ENCODE data around the gene LBX1.
A peak's percentile ranks its signal among the peaks of the same experiment; 100 is the strongest.

The LBX1 gene, protein sequence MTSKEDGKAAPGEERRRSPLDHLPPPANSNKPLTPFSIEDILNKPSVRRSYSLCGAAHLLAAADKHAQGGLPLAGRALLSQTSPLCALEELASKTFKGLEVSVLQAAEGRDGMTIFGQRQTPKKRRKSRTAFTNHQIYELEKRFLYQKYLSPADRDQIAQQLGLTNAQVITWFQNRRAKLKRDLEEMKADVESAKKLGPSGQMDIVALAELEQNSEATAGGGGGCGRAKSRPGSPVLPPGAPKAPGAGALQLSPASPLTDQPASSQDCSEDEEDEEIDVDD

DNA sequence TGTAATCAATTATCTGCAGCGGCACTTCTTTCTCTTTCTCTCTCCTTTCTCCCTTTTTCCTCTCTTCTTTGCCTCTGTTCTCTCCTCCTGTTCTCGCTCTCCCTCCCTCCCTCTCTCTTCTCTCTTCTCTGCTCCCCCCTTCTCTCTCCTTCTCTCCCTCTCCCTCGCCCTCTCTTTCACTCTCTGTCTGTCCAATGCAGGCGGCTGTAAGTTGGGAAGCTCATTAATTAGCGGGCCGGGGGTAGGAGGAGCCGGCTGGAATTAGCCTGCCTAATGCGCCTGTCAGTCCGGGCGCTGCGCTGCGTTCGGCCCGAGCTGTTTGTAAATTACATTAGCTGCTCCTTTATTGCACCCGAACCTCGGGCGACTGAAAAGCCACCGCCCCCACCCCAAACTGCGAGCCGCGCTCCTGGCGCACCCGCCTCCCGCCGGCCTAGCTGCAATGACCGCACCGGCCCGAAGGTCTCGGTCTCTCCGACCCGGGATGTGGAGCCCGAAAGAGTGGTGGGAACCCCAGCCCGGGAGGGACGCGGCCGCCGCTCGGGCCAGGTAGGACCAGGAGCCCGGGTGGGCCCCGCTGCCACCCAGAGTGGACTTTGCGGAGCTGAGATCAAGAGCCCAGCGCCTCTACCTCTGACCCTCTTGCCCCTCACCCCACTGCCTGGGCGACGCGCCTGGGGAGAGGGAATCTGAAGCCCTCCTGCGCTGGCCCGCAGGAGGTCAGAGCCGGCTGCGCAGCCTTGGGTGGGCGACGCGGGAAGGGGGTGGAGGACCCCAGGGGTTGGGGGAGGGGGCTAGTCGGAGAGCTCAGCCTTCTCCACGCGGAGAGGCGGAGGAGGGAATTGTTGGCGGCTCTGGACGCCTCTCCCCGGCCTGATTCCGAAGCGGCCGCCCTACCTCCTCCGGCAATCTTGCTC is at the start of gene LBX1:
Gene LBX1, minus strand, starts transcription at position 198 of the 917 bp plus-strand sequence. CDS start 648 bp downstream, outside the sequence.
- H3K9me3 ChIP-seq (ENCODE audit: control insufficient read depth, low read length), result no peaks in the 10 kb centered on the region
- peaks cover 6% of the 10 kb centered on the region for H3K4me1 ChIP-seq (ENCODE audit: control insufficient read depth, insufficient read depth, low read length)
- H3K4me3 ChIP-seq (ENCODE audit: low read length), result peak within 1 kb of the TSS; percentile 33
- H3K36me3 ChIP-seq (ENCODE audit: control insufficient read depth, insufficient read depth, low read length, severe bottlenecking), result no peaks in the 10 kb centered on the region
- peaks cover 84% of the 10 kb centered on the region for H3K27me3 ChIP-seq (replicated peaks; ENCODE audit: control insufficient read depth, insufficient read depth, low read length)
- DNase-seq (ENCODE audit: low read depth), result peak; percentile 11
- no peak within 1 kb of the TSS for H3K9ac ChIP-seq (ENCODE audit: low read length)

GRCh38 chr10:101273741-101274140 is 44.5 kb upstream of the LBX1 start:
- peaks cover 48% of the 10 kb centered on the region for H3K27me3 ChIP-seq (replicated peaks; ENCODE audit: control insufficient read depth, insufficient read depth, low read length)
- DNase-seq (ENCODE audit: low read depth), result no peak
- no peak overlapping the region for H3K4me3 ChIP-seq (ENCODE audit: low read length)
- H3K4me1 ChIP-seq (ENCODE audit: control insufficient read depth, insufficient read depth, low read length), result no peaks in the 10 kb centered on the region
- H3K9ac ChIP-seq (ENCODE audit: low read length), result no peak overlapping the region
- H3K36me3 ChIP-seq (ENCODE audit: control insufficient read depth, insufficient read depth, low read length, severe bottlenecking), result no peaks in the 10 kb centered on the region
- no peaks in the 10 kb centered on the region for H3K9me3 ChIP-seq (ENCODE audit: control insufficient read depth, low read length)

DNA sequence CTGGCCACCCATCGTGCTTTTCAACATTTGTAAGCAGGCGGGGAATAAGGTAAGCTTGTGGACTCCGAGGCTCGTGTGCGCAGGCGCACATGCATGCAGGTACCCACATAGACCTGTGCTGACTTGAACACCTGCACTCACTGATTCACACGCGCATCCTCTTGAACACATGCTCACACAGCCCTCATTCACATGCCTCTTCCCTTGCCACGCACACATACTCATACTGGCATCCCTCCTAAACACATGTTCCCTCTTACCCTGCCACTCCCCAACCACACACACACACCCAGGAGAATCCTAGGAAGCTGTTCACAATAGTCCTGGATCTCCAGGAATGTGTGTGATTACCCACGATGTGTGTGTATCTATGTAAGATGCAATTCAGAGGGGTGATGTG is 44.1 kb upstream of the LBX1 start:
- no peak overlapping the region for H3K4me3 ChIP-seq (ENCODE audit: low read length)
- no peaks in the 10 kb centered on the region for H3K9me3 ChIP-seq (ENCODE audit: control insufficient read depth, low read length)
- no peak for DNase-seq (ENCODE audit: low read depth)
- H3K27me3 ChIP-seq (replicated peaks; ENCODE audit: control insufficient read depth, insufficient read depth, low read length), result peaks cover 48% of the 10 kb centered on the region
- no peak overlapping the region for H3K9ac ChIP-seq (ENCODE audit: low read length)
- H3K36me3 ChIP-seq (ENCODE audit: control insufficient read depth, insufficient read depth, low read length, severe bottlenecking), result no peaks in the 10 kb centered on the region
- H3K4me1 ChIP-seq (ENCODE audit: control insufficient read depth, insufficient read depth, low read length), result no peaks in the 10 kb centered on the region

GRCh38 chr10:101272229-101272868 is 43.1 kb upstream of the LBX1 start:
- Histone ChIP-seq H3K27me3 (replicated peaks; ENCODE audit: control insufficient read depth, insufficient read depth, low read length) (peaks cover 48% of the 10 kb centered on the region), H3K9me3 (ENCODE audit: control insufficient read depth, low read length) (no peaks in the 10 kb centered on the region), H3K36me3 (ENCODE audit: control insufficient read depth, insufficient read depth, low read length, severe bottlenecking) (no peaks in the 10 kb centered on the region)

GRCh38 chr10:101270763-101271162 is 41.5 kb upstream of the LBX1 start:
- Histone ChIP-seq H3K4me1 (ENCODE audit: control insufficient read depth, insufficient read depth, low read length) (no peaks in the 10 kb centered on the region), H3K9ac (ENCODE audit: low read length) (no peak overlapping the region), H3K4me3 (ENCODE audit: low read length) (no peak overlapping the region), H3K36me3 (ENCODE audit: control insufficient read depth, insufficient read depth, low read length, severe bottlenecking) (no peaks in the 10 kb centered on the region), H3K9me3 (ENCODE audit: control insufficient read depth, low read length) (no peaks in the 10 kb centered on the region), H3K27me3 (replicated peaks; ENCODE audit: control insufficient read depth, insufficient read depth, low read length) (peaks cover 34% of the 10 kb centered on the region)
- DNase-seq (ENCODE audit: low read depth), result no peak

More at GRCh38 chr10:101272229-101272868, 43.1 kb upstream of the LBX1 start:
- no peaks in the 10 kb centered on the region for H3K4me1 ChIP-seq (ENCODE audit: control insufficient read depth, insufficient read depth, low read length)
- peak; percentile 86 for DNase-seq (ENCODE audit: low read depth)
- no peak overlapping the region for H3K4me3 ChIP-seq (ENCODE audit: low read length)
- H3K9ac ChIP-seq (ENCODE audit: low read length), result no peak overlapping the region

- no peak for DNase-seq (ENCODE audit: low read depth)
- Histone ChIP-seq H3K27me3 (replicated peaks; ENCODE audit: control insufficient read depth, insufficient read depth, low read length) (peaks cover 41% of the 10 kb centered on the region), H3K4me1 (ENCODE audit: control insufficient read depth, insufficient read depth, low read length) (peaks cover 8% of the 10 kb centered on the region), H3K4me3 (ENCODE audit: low read length) (no peak overlapping the region), H3K36me3 (ENCODE audit: control insufficient read depth, insufficient read depth, low read length, severe bottlenecking) (no peaks in the 10 kb centered on the region), H3K9me3 (ENCODE audit: control insufficient read depth, low read length) (no peaks in the 10 kb centered on the region), H3K9ac (ENCODE audit: low read length) (no peak overlapping the region)
Measured at GRCh38 chr10:101267776-101268175, 38.5 kb upstream of the LBX1 start.

GRCh38 chr10:101267290-101267680 is 38.0 kb upstream of the LBX1 start:
- no peak for DNase-seq (ENCODE audit: low read depth)

DNA sequence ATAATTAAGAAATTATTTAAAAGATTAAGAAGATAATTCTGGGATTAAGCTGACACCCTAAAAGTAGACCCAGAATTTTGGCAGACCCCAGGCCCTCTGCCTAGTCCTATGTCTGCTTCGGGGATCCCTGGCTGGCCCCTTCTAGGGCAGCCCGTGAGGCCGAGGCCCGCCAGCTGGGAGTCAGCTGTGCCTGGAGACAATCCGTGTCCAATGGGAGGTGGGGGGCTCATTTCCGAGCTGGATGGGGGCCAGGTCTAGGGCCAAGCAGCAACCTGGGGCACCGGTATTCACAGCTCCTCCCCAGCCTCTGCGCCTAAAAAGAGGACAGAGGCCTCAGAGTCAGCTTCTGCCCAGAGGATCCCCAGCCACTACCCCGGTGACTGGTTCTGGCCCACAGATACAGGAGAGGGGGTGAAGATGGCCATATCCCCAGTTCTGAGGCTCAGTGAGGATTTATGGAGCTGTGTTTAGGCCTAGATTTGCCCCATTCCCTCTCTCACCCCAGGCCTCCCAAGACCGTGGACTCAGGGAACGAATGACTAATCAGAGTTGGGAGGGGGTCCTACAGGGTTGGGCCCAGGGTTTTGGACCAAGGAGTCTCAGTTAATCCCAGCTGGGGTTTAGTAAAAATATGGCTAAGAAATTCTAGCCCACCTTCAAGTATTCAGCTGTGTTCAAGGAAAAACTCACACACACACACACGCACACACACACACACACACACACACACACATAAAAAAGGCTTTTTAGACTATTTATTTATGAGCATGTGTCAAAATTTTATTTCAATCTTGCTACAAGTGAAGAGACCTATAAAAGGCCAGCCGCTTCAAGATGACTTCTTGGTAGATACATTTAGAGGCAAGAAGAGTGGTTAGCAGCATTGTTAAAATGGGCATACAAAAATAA is 37.4 kb upstream of the LBX1 start:
- Histone ChIP-seq H3K4me1 (ENCODE audit: control insufficient read depth, insufficient read depth, low read length) (peaks cover 8% of the 10 kb centered on the region), H3K27me3 (replicated peaks; ENCODE audit: control insufficient read depth, insufficient read depth, low read length) (peaks cover 48% of the 10 kb centered on the region), H3K36me3 (ENCODE audit: control insufficient read depth, insufficient read depth, low read length, severe bottlenecking) (no peaks in the 10 kb centered on the region), H3K9me3 (ENCODE audit: control insufficient read depth, low read length) (no peaks in the 10 kb centered on the region), H3K4me3 (ENCODE audit: low read length) (no peak overlapping the region), H3K9ac (ENCODE audit: low read length) (no peak overlapping the region)
- DNase-seq (ENCODE audit: low read depth), result no peak

More at GRCh38 chr10:101267290-101267680, 38.0 kb upstream of the LBX1 start:
- Histone ChIP-seq H3K9me3 (ENCODE audit: control insufficient read depth, low read length) (no peaks in the 10 kb centered on the region), H3K4me1 (ENCODE audit: control insufficient read depth, insufficient read depth, low read length) (peaks cover 8% of the 10 kb centered on the region), H3K27me3 (replicated peaks; ENCODE audit: control insufficient read depth, insufficient read depth, low read length) (peaks cover 42% of the 10 kb centered on the region), H3K36me3 (ENCODE audit: control insufficient read depth, insufficient read depth, low read length, severe bottlenecking) (no peaks in the 10 kb centered on the region), H3K4me3 (ENCODE audit: low read length) (no peak overlapping the region), H3K9ac (ENCODE audit: low read length) (no peak overlapping the region)

- H3K4me3 ChIP-seq (ENCODE audit: low read length), result no peak overlapping the region
- H3K27me3 ChIP-seq (replicated peaks; ENCODE audit: control insufficient read depth, insufficient read depth, low read length), result peaks cover 46% of the 10 kb centered on the region
- peaks cover 2% of the 10 kb centered on the region for H3K9me3 ChIP-seq (ENCODE audit: control insufficient read depth, low read length)
- no peaks in the 10 kb centered on the region for H3K36me3 ChIP-seq (ENCODE audit: control insufficient read depth, insufficient read depth, low read length, severe bottlenecking)
- no peak for DNase-seq (ENCODE audit: low read depth)
- H3K4me1 ChIP-seq (ENCODE audit: control insufficient read depth, insufficient read depth, low read length), result peaks cover 8% of the 10 kb centered on the region
- no peak overlapping the region for H3K9ac ChIP-seq (ENCODE audit: low read length)
Measured at GRCh38 chr10:101263150-101263752, 34.0 kb upstream of the LBX1 start.

- Histone ChIP-seq H3K4me3 (ENCODE audit: low read length) (no peak overlapping the region), H3K36me3 (ENCODE audit: control insufficient read depth, insufficient read depth, low read length, severe bottlenecking) (no peaks in the 10 kb centered on the region), H3K4me1 (ENCODE audit: control insufficient read depth, insufficient read depth, low read length) (peaks cover 8% of the 10 kb centered on the region), H3K27me3 (replicated peaks; ENCODE audit: control insufficient read depth, insufficient read depth, low read length) (peaks cover 46% of the 10 kb centered on the region), H3K9me3 (ENCODE audit: control insufficient read depth, low read length) (peaks cover 6% of the 10 kb centered on the region), H3K9ac (ENCODE audit: low read length) (no peak overlapping the region)
- DNase-seq (ENCODE audit: low read depth), result no peak
Measured at GRCh38 chr10:101262147-101262546, 32.9 kb upstream of the LBX1 start.
